Measurements from ENCODE around the gene PPM1B. TPM values are rescaled to one million over a fixed set of nuclear protein-coding genes. Genes with fewer than 3 reads are reported as not detected.
A peak's percentile ranks its signal among the peaks of the same experiment; 100 is the strongest.
"Not testable (repeated sequence)": the region's sequence is repeated elsewhere in the genome, so short reads cannot be mapped to it uniquely, and the experiment has no call there.

Gene PPM1B
- total RNA-seq, 4 donors from 2014 or later: 73.5 to 124 (median 101) TPM

DNA sequence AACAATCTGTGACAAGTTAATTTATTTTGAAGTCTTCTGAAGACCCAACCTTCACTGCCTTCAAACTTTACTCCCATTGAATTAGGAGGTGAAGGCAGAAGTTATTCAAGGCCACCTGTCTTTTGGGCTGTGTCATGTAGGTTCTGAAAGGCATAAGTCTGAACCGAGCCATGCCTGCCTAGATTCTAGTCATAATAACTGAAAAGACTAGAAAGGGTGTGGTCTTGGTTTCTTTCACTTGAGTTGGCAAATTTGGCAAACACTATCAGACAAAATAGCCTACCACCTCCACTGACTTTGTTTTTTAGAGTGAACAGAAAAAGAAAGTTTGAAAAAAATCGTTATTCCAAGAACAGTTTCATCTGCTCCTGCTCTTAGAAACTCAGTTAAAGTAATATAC lies 38.4 kb downstream of the PPM1B start:
- DNase-seq (no peak), ATAC-seq (no peak)
- TF ChIP-seq, protein P1, sequence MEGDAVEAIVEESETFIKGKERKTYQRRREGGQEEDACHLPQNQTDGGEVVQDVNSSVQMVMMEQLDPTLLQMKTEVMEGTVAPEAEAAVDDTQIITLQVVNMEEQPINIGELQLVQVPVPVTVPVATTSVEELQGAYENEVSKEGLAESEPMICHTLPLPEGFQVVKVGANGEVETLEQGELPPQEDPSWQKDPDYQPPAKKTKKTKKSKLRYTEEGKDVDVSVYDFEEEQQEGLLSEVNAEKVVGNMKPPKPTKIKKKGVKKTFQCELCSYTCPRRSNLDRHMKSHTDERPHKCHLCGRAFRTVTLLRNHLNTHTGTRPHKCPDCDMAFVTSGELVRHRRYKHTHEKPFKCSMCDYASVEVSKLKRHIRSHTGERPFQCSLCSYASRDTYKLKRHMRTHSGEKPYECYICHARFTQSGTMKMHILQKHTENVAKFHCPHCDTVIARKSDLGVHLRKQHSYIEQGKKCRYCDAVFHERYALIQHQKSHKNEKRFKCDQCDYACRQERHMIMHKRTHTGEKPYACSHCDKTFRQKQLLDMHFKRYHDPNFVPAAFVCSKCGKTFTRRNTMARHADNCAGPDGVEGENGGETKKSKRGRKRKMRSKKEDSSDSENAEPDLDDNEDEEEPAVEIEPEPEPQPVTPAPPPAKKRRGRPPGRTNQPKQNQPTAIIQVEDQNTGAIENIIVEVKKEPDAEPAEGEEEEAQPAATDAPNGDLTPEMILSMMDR (IDR thresholded peaks at IDR 0.05 in 4 of 5, conservative IDR thresholded peaks at IDR 0.05 in 1 of 5): no peak
- TF ChIP-seq POLR2A (IDR thresholded peaks at IDR 0.05): no peak
- in situ Hi-C loops (cut with MboI; ENCODE audit: low sequenced_read_pairs in 4 of 4) (no loop called here), intact Hi-C loops (cut with DNase I; ENCODE audit: low total_unique reads) (no loop called here)
- peaks cover 12 to 15% of the 10 kb centered on the region in 2 donors for H3K4me1 ChIP-seq
- no peaks in the 10 kb centered on the region for H3K27me3 ChIP-seq
- H3K4me3 ChIP-seq: no peak overlapping the region
- H3K9me3 ChIP-seq: no peaks in the 10 kb centered on the region
- H3K36me3 ChIP-seq: peaks cover 0 to 27% of the 10 kb centered on the region in 2 donors
- H3K27ac ChIP-seq: peak overlapping the region in 1 of 4 donors; percentile 31

DNA sequence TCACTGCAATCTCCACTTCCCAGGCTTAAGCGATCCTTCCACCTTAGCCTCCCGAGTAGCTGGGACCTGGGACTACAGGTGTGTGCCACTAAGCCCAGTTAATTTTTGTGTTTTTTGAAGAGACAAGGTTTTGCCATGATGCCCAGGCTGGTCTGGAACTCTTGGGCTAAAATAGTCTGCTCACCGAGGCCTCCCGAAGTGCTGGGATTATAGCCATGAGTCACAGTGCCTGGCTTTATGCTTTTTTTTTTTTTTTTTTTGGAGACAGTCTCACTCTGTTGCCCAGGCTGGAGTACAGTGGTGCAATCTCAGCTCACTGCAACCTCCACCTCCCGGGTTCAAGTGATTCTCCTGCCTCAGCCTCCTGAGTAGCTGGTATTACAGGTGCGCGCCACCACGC lies 39.0 kb downstream of the PPM1B start:
- ATAC-seq: peak in 1 of 2 donors; percentile 37
- H3K4me1 ChIP-seq; DNase-seq; H3K27me3 ChIP-seq; intact Hi-C loops (cut with DNase I; ENCODE audit: low total_unique reads); in situ Hi-C loops (cut with MboI; ENCODE audit: low sequenced_read_pairs in 4 of 4); H3K9me3 ChIP-seq; H3K4me3 ChIP-seq: not testable (repeated sequence)
- Histone ChIP-seq H3K36me3 (peaks cover 0 to 32% of the 10 kb centered on the region in 2 donors), H3K27ac (peak overlapping the region in 1 of 4 donors; percentile 31)

DNA sequence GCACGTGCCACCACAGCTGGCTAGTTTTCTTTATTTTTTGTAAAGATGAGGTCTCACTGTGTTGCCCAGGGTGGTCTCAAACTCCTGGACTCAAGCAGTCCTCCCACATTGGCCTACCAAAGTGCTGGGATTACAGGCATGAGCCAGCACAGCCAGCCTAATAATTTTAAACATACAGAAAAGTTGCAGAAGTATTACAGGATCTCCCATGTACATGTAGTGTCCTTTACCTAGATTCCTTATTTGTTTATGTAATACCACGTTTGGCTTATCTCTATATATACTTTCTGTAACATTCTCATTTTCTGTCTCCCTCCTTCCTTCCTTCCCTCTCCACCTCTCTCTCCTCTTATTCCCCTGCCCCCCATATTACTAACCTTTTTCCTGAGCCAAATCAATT lies 41.7 kb downstream of the PPM1B start:
- H3K9me3 ChIP-seq: no peaks in the 10 kb centered on the region
- intact Hi-C loops (cut with DNase I; ENCODE audit: low total_unique reads): no loop called here
- no peak for DNase-seq
- H3K4me1 ChIP-seq: peaks cover 2 to 3% of the 10 kb centered on the region in 2 donors
- no peak overlapping the region for H3K27ac ChIP-seq
- H3K4me3 ChIP-seq: no peak overlapping the region
- no peak for TF ChIP-seq POLR2A (IDR thresholded peaks at IDR 0.05)
- TF ChIP-seq, protein P1 (IDR thresholded peaks at IDR 0.05 in 4 of 5, conservative IDR thresholded peaks at IDR 0.05 in 1 of 5): no peak
- in situ Hi-C loops (cut with MboI; ENCODE audit: low sequenced_read_pairs in 4 of 4): no loop called here
- no peak for ATAC-seq
- no peaks in the 10 kb centered on the region for H3K27me3 ChIP-seq
- peaks cover 0 to 32% of the 10 kb centered on the region in 2 donors for H3K36me3 ChIP-seq

- Histone ChIP-seq H3K9me3 (no peaks in the 10 kb centered on the region), H3K4me1 (peaks cover 3 to 7% of the 10 kb centered on the region in 2 donors), H3K36me3 (peaks cover 0 to 32% of the 10 kb centered on the region in 2 donors), H3K27me3 (no peaks in the 10 kb centered on the region), H3K27ac (no peak overlapping the region), H3K4me3 (no peak overlapping the region)
- DNase-seq (no peak), ATAC-seq (no peak)
- intact Hi-C loops (cut with DNase I; ENCODE audit: low total_unique reads) (no loop called here), in situ Hi-C loops (cut with MboI; ENCODE audit: low sequenced_read_pairs in 4 of 4) (no loop called here)
- TF ChIP-seq POLR2A (IDR thresholded peaks at IDR 0.05): no peak
- TF ChIP-seq, protein P1 (IDR thresholded peaks at IDR 0.05 in 4 of 5, conservative IDR thresholded peaks at IDR 0.05 in 1 of 5): no peak
These were observed 42.5 kb downstream of the PPM1B start for GRCh38 chr2:44211183-44211582.

- DNase-seq: no peak
- Histone ChIP-seq H3K4me1 (peaks cover 0 to 7% of the 10 kb centered on the region in 2 donors), H3K4me3 (no peak overlapping the region), H3K27me3 (no peaks in the 10 kb centered on the region), H3K9me3 (no peaks in the 10 kb centered on the region), H3K36me3 (peaks cover 0 to 32% of the 10 kb centered on the region in 2 donors), H3K27ac (no peak overlapping the region)
- in situ Hi-C loops (cut with MboI; ENCODE audit: low sequenced_read_pairs in 4 of 4) (no loop called here), intact Hi-C loops (cut with DNase I; ENCODE audit: low total_unique reads) (no loop called here)
- no peak for ATAC-seq
- no peak for TF ChIP-seq POLR2A (IDR thresholded peaks at IDR 0.05)
- TF ChIP-seq, protein P1 (IDR thresholded peaks at IDR 0.05 in 4 of 5, conservative IDR thresholded peaks at IDR 0.05 in 1 of 5): no peak
These were observed 43.6 kb downstream of the PPM1B start for GRCh38 chr2:44212302-44212701.

Data from gastrocnemius medialis (tissue), 4 donors.